HCT116 (cell line): ENCODE measurements around the gene RABEP1. TPM values are rescaled to one million over a fixed set of nuclear protein-coding genes. Genes with fewer than 3 reads are reported as not detected.

Source experiments
- ATAC-seq: fragments of 200-7000 bp; cut with Tn5 transposase; 2 replicates; pipeline ENCODE4 v1.9.1; 2020; ENCODE audit warnings: mild to moderate bottlenecking, moderate library complexity
- BruUV-seq: library from RNA; stranded (reverse); fragments of 400-500 nt; replicated peaks from 2 replicates; lab custom pipeline; 2021; lab: Mats Ljungman, UMichigan
- CTCF ChIA-PET: fragments of 300-600 bp; sonication (Branson Sonifier 250); formaldehyde crosslinking; loops from one replicate; lab custom pipeline; 2021; ENCODE audit warnings: antibody characterized with exemption; lab: Charles Lee
- POLR2A ChIA-PET: fragments of 300-600, 350-600 bp; sonication (Branson Sonifier 250); formaldehyde crosslinking; loops from one replicate; lab custom pipeline; 2021; ENCODE audit warnings: antibody characterized with exemption; lab: Charles Lee
- RAD21 ChIA-PET, 2 experiments: fragments of 300-600 bp; sonication (Branson Sonifier 250); formaldehyde crosslinking; loops; one replicate each; lab custom pipeline; 2023; ENCODE audit warnings: low total read pairs in 2 of 2; ENCODE audit not compliant: uncharacterized antibody in 2 of 2, unreplicated experiment in 2 of 2, low non-redundant PET in 1 of 2; lab: Charles Lee
- DNase-seq: peaks from one replicate; pipeline ENCODE4 v3.0.0-alpha.2; 2010; ENCODE audit warnings: low read depth, low spot score
- H2AFZ ChIP-seq: fragments of 200-600 bp; shearing (Covaris generic), sonication (generic); 2 replicates; pipeline ENCODE4 v1.6.1; 2017; ENCODE audit warnings: low read depth, mixed run types, mixed read lengths, antibody characterized with exemption, low read length; ENCODE audit not compliant: poor library complexity, severe bottlenecking
- H3K27ac ChIP-seq: 2 replicates; pipeline ENCODE4 v1.5.1; 2012; ENCODE audit warnings: low read depth, low read length
- H3K27me3 ChIP-seq: fragments of 200-600 bp; sonication (generic); 2 replicates; pipeline ENCODE4 v1.6.1; 2016; ENCODE audit warnings: mixed run types, low read length, mixed read lengths; ENCODE audit not compliant: insufficient read depth
- H3K36me3 ChIP-seq, 2 experiments: fragments of 200-500 bp in 1 of 2; fragments of 200-600 bp in 1 of 2; sonication (Bioruptor generic) in 1 of 2; sonication (generic) in 1 of 2; 2 replicates each; pipeline versions ENCODE4 v1.5.1 to v1.6.1; 2014 to 2016; ENCODE audit warnings: low read length in 2 of 2, inconsistent platforms in 1 of 2, mixed read lengths in 1 of 2, mixed run types in 1 of 2; ENCODE audit not compliant: insufficient read depth in 2 of 2, control insufficient read depth in 1 of 2
- H3K4me1 ChIP-seq, 2 experiments: fragments of 200-600 bp in 1 of 2; sonication (generic) in 1 of 2; 2 replicates each; pipeline versions ENCODE4 v1.5.1 to v1.6.1; 2012 to 2017; ENCODE audit warnings: low read length in 2 of 2, inconsistent platforms in 1 of 2, mild to moderate bottlenecking in 1 of 2, mixed read lengths in 1 of 2, mixed run types in 1 of 2, moderate library complexity in 1 of 2; ENCODE audit not compliant: insufficient read depth in 2 of 2, control insufficient read depth in 1 of 2
- H3K4me2 ChIP-seq: fragments of 200-600 bp; sonication (generic); 2 replicates; pipeline ENCODE4 v1.6.1; 2017; ENCODE audit warnings: mixed run types, low read length, mixed read lengths
- H3K4me3 ChIP-seq, 2 experiments: fragments of 200-600 bp in 1 of 2; sonication (generic) in 1 of 2; replicated peaks in 1 of 2; 2 replicates each; pipeline ENCODE4 v1.5.1; 2011 to 2016; ENCODE audit warnings: low read length in 2 of 2, control low read depth in 1 of 2, low read depth in 1 of 2, mild to moderate bottlenecking in 1 of 2, mixed read lengths in 1 of 2, mixed run types in 1 of 2
- H3K79me2 ChIP-seq: fragments of 200-600 bp; sonication (generic); 2 replicates; pipeline ENCODE4 v1.6.1; 2017; ENCODE audit warnings: mild to moderate bottlenecking, mixed run types, low read length, moderate library complexity, mixed read lengths; ENCODE audit not compliant: insufficient read depth
- H3K9ac ChIP-seq: fragments of 200-600 bp; sonication (generic); 2 replicates; pipeline ENCODE4 v1.6.1; 2016; ENCODE audit warnings: low read length, mixed read lengths
- H3K9me2 ChIP-seq: fragments of 200-600 bp; sonication (generic), shearing (Covaris generic); 2 replicates; pipeline ENCODE4 v1.6.1; 2017; ENCODE audit warnings: mixed run types, mild to moderate bottlenecking, moderate library complexity; ENCODE audit not compliant: insufficient read depth
- H3K9me3 ChIP-seq, 2 experiments: fragments of 200-500 bp in 1 of 2; fragments of 200-600 bp in 1 of 2; sonication (Bioruptor generic) in 1 of 2; sonication (generic) in 1 of 2; 2 replicates each; pipeline ENCODE4 v1.6.1; 2014 to 2017; ENCODE audit warnings: low read length in 2 of 2, mixed read lengths in 2 of 2, inconsistent platforms in 1 of 2, low read depth in 1 of 2, mild to moderate bottlenecking in 1 of 2, mixed run types in 1 of 2, moderate library complexity in 1 of 2; ENCODE audit not compliant: control insufficient read depth in 1 of 2, insufficient read depth in 1 of 2
- H4K20me1 ChIP-seq: fragments of 200-600 bp; sonication (generic), shearing (Covaris generic); 2 replicates; pipeline ENCODE4 v1.6.1; 2017; ENCODE audit warnings: mixed run types, mild to moderate bottlenecking, moderate library complexity; ENCODE audit not compliant: insufficient read depth
- ATF3 ChIP-seq: IDR thresholded peaks from 2 replicates; pipeline ENCODE4 v1.6.1; 2012
- CBX3 ChIP-seq: IDR thresholded peaks from 2 replicates; pipeline ENCODE4 v1.6.1; 2012; ENCODE audit warnings: low read depth
- CEBPB ChIP-seq: IDR thresholded peaks from 2 replicates; pipeline ENCODE4 v1.6.1; 2012; ENCODE audit warnings: low read depth
- EZH2 ChIP-seq: fragments of 200-600 bp; sonication (generic); IDR thresholded peaks from 2 replicates; pipeline ENCODE4 v1.6.1; 2017; ENCODE audit warnings: antibody characterized with exemption, mixed run types
- EZH2phosphoT487 ChIP-seq: fragments of 200-600 bp; IDR thresholded peaks from 2 replicates; pipeline ENCODE4 v1.6.1; 2018; ENCODE audit warnings: antibody characterized with exemption, borderline replicate concordance
- FOSL1 ChIP-seq: IDR thresholded peaks from 2 replicates; pipeline ENCODE4 v1.6.1; 2012; ENCODE audit warnings: low read depth
- JUND ChIP-seq: IDR thresholded peaks from 2 replicates; pipeline ENCODE4 v1.6.1; 2012
- MAX ChIP-seq: IDR thresholded peaks from 2 replicates; pipeline ENCODE4 v1.6.1; 2012
- POLR2A ChIP-seq: IDR thresholded peaks from 2 replicates; pipeline ENCODE4 v1.7.0; 2011; ENCODE audit warnings: borderline replicate concordance; ENCODE audit not compliant: insufficient read depth, insufficient read length; ENCODE audit errors: extremely low read depth
- REST ChIP-seq: IDR thresholded peaks from 2 replicates; pipeline ENCODE4 v1.6.1; 2012; ENCODE audit warnings: low read depth
- SIN3A ChIP-seq: IDR thresholded peaks from 2 replicates; pipeline ENCODE4 v1.6.1; 2012; ENCODE audit warnings: low read depth
- SP1 ChIP-seq: IDR thresholded peaks from 2 replicates; pipeline ENCODE4 v1.6.1; 2012; ENCODE audit warnings: low read depth
- TCF7L2 ChIP-seq: IDR thresholded peaks from 2 replicates; pipeline ENCODE4 v1.7.0; 2011; ENCODE audit warnings: borderline replicate concordance, inconsistent platforms; ENCODE audit not compliant: insufficient read depth, insufficient read length; ENCODE audit errors: extremely low read depth
- ZNF274 ChIP-seq: fragments of 200-500 bp; sonication (Bioruptor generic); IDR thresholded peaks from 2 replicates; pipeline ENCODE4 v1.6.1; 2014; ENCODE audit warnings: mild to moderate bottlenecking, low read depth, low read length, inconsistent platforms
- intact Hi-C: fragments of 100-400 bp; cut with micrococcal nuclease; formaldehyde crosslinking; loops from 2 replicates; pipeline ENCODE4 v1.10.0; 2022
- total RNA-seq: library from RNA; stranded (reverse); gene quantifications from one replicate; pipeline ENCODE4 v1.2.1, GENCODE V29; 2021; ENCODE audit not compliant: unreplicated experiment

Gene RABEP1
- total RNA-seq, 1 experiment from 2014 or later: 38.5 TPM

GRCh38 chr17:5422505-5422904 lies 140.4 kb downstream of the RABEP1 start (continued):
- no peak for TF ChIP-seq TCF7L2
- no peak for TF ChIP-seq MAX

GRCh38 chr17:5424909-5425308 lies 142.8 kb downstream of the RABEP1 start:
- ChIA-PET CTCF (no interaction called here), RAD21 (no interaction called here)

GRCh38 chr17:5425826-5426225 lies 143.7 kb downstream of the RABEP1 start:
- DNase-seq (no peak), ATAC-seq (no peak)
- Histone ChIP-seq H3K4me3 (no peak overlapping the region), H4K20me1 (no peaks in the 10 kb centered on the region), H3K9me2 (no peaks in the 10 kb centered on the region), H3K27ac (no peak overlapping the region), H3K4me2 (no peak overlapping the region), H3K27me3 (no peaks in the 10 kb centered on the region), H3K9me3 (no peaks in the 10 kb centered on the region), H3K9ac (no peak overlapping the region), H3K79me2 (peaks cover 43% of the 10 kb centered on the region), H2AFZ (no peak overlapping the region), H3K4me1 (peaks cover 16 to 20% of the 10 kb centered on the region in 2 experiments), H3K36me3 (peaks cover 58 to 61% of the 10 kb centered on the region in 2 experiments)
- RAD21 ChIA-PET: no interaction called here
- intact Hi-C loops: no loop called here
- BruUV-seq: no TSS peak
- CTCF ChIA-PET: interaction anchor here (2.5 kb wide), 1 partner anchor 13 kb away, joined by 9 read pairs; the partner anchor contains the start of gene C1QBP
- POLR2A ChIA-PET: no interaction called here
- TF ChIP-seq MAX (no peak), ZNF274 (no peak), TCF7L2 (no peak), ATF3 (no peak), POLR2A (no peak), REST (no peak), FOSL1 (no peak), EZH2 (no peak), JUND (no peak), SP1 (no peak), EZH2phosphoT487 (no peak), CEBPB (no peak)

More at GRCh38 chr17:5424909-5425308, 142.8 kb downstream of the RABEP1 start:
- Histone ChIP-seq H3K27ac (no peak overlapping the region), H3K4me1 (peaks cover 16 to 23% of the 10 kb centered on the region in 2 experiments), H3K4me3 (no peak overlapping the region), H3K27me3 (no peaks in the 10 kb centered on the region), H3K79me2 (peaks cover 46% of the 10 kb centered on the region), H3K9me3 (no peaks in the 10 kb centered on the region), H4K20me1 (no peaks in the 10 kb centered on the region), H3K9ac (no peak overlapping the region), H3K4me2 (no peak overlapping the region), H3K36me3 (peaks cover 54 to 60% of the 10 kb centered on the region in 2 experiments), H2AFZ (no peak overlapping the region), H3K9me2 (no peaks in the 10 kb centered on the region)
- no TSS peak for BruUV-seq
- intact Hi-C loops: no loop called here
- DNase-seq (no peak), ATAC-seq (no peak)
- POLR2A ChIA-PET: interaction anchor here (1.2 to 2.0 kb wide), 2 partner anchors 10 to 14 kb away, joined by 3 to 5 read pairs; partner anchors contain the start of gene C1QBP
- TF ChIP-seq CBX3 (no peak), SIN3A (no peak)
